T-cell (primary cell): ENCODE results near the gene DMKN. TPM values are rescaled to one million over a fixed set of nuclear protein-coding genes. Genes with fewer than 3 reads are reported as not detected.
"Not testable (repeated sequence)": the region's sequence is repeated elsewhere in the genome, so short reads cannot be mapped to it uniquely, and the experiment has no call there.

ENCODE experiments used
- ATAC-seq, 4 experiments: fragments of 200-7000 bp in 3 of 4; fragments of 150-1000 bp in 1 of 4; cut with Tn5 transposase; replicated peaks in 1 of 4; 1 replicate in 3 of 4; 2 replicates in 1 of 4; pipeline ENCODE4 v1.10.0; 2021; ENCODE audit warnings: moderate library complexity in 3 of 4, mild to moderate bottlenecking in 2 of 4, moderate number of reproducible peaks in 1 of 4
- CTCF ChIA-PET, 2 donors: fragments of 300-600 bp; sonication (Branson Sonifier 250); formaldehyde crosslinking; loops; one replicate each; lab custom pipeline; 2022; ENCODE audit warnings: antibody characterized with exemption in 2 of 2; lab: Charles Lee
- POLR2A ChIA-PET, 2 donors: fragments of 300-600 bp; sonication (Branson Sonifier 250); formaldehyde crosslinking; loops; one replicate each; lab custom pipeline; 2022; ENCODE audit warnings: antibody characterized with exemption in 2 of 2; lab: Charles Lee
- DNase-seq, 35 experiments: peaks; one replicate each; pipeline versions ENCODE4 v3.0.0 to v3.0.0-alpha.2; 2013 to 2023
- H3K27ac ChIP-seq: one replicate; pipeline ENCODE4 v1.5.1; 2013; ENCODE audit warnings: low read length
- H3K27me3 ChIP-seq, 2 experiments: replicated peaks in 1 of 2; 1 replicate in 1 of 2; 2 replicates in 1 of 2; pipeline versions ENCODE4 v1.6.1 to v1.7.0; 2013; ENCODE audit warnings: low read length in 1 of 2, mixed read lengths in 1 of 2; ENCODE audit not compliant: control insufficient read depth in 2 of 2, insufficient read depth in 2 of 2; ENCODE audit errors: extremely low read depth in 1 of 2
- H3K36me3 ChIP-seq, 2 donors: 1 replicate in 1 of 2; 2 replicates in 1 of 2; pipeline versions ENCODE4 v1.6.1 to v1.7.0; 2013; ENCODE audit warnings: low read length in 1 of 2; ENCODE audit not compliant: control insufficient read depth in 2 of 2, insufficient read depth in 1 of 2; ENCODE audit errors: extremely low read depth in 1 of 2
- H3K4me1 ChIP-seq, 2 experiments: 1 replicate in 1 of 2; 2 replicates in 1 of 2; pipeline versions ENCODE4 v1.6.1 to v1.7.0; 2013; ENCODE audit warnings: low read length in 2 of 2, mixed read lengths in 1 of 2; ENCODE audit not compliant: insufficient read depth in 2 of 2, control insufficient read depth in 1 of 2; ENCODE audit errors: extremely low read depth in 1 of 2
- H3K4me3 ChIP-seq, 2 donors: 1 replicate in 1 of 2; 2 replicates in 1 of 2; pipeline versions ENCODE4 v1.5.1 to v1.7.0; 2013; ENCODE audit warnings: mild to moderate bottlenecking in 2 of 2, low read length in 1 of 2, moderate library complexity in 1 of 2; ENCODE audit not compliant: control insufficient read depth in 1 of 2; ENCODE audit errors: extremely low read depth in 1 of 2
- H3K9me3 ChIP-seq: 2 replicates; pipeline ENCODE4 v1.7.0; 2013
- H3K27ac Mint-ChIP-seq, 2 donors: one replicate each; pipeline ENCODE4 v1.8.0; 2020 to 2021; ENCODE audit warnings: mild to moderate bottlenecking in 2 of 2, mixed read lengths in 2 of 2
- H3K27me3 Mint-ChIP-seq, 2 donors: one replicate each; pipeline ENCODE4 v1.8.0; 2021 to 2022; ENCODE audit warnings: mixed read lengths in 2 of 2
- H3K36me3 Mint-ChIP-seq: one replicate; pipeline ENCODE4 v1.8.0; 2021; ENCODE audit warnings: mixed read lengths
- H3K4me1 Mint-ChIP-seq, 3 donors: one replicate each; pipeline ENCODE4 v1.8.0; 2020 to 2022; ENCODE audit warnings: mixed read lengths in 3 of 3, mild to moderate bottlenecking in 1 of 3
- H3K4me3 Mint-ChIP-seq, 3 donors: one replicate each; pipeline ENCODE4 v1.8.0; 2020 to 2022; ENCODE audit warnings: mild to moderate bottlenecking in 3 of 3, mixed read lengths in 3 of 3, moderate library complexity in 3 of 3
- H3K9me3 Mint-ChIP-seq, 3 donors: one replicate each; pipeline ENCODE4 v1.8.0; 2020 to 2022; ENCODE audit warnings: mixed read lengths in 3 of 3
- WGBS: methylation state at CpG from one replicate; pipeline ENCODE4 v1.1.5; 2013; ENCODE audit warnings: missing lambda C conversion rate; ENCODE audit not compliant: insufficient coverage; 5-methylcytosine and 5-hydroxymethylcytosine counted together
- total RNA-seq, 35 experiments: library from RNA in 6 of 35; stranded (reverse) in 6 of 35; fragments of 120-200 nt in 1 of 35; gene quantifications; one replicate each; pipeline versions ENCODE4 v1.2.1 to v1.2.4 and lab custom pipeline; 2013 to 2026

DMKN gene
- total RNA-seq, 5 donors from 2014 or later (not counting 1 experiment from before 2014, with no cell fraction given), result 1.8 to 2.3 (median 2.1) TPM; not detected in 1

- POLR2A ChIA-PET, result no interaction called here
- CTCF ChIA-PET, result interaction anchor here in 1 of 2 donors (0.9 to 3.0 kb wide), 3 partner anchors 25 to 117 kb away, joined by 3 to 21 read pairs (median 3); no protein-coding TSS in a partner anchor
- H3K4me3 ChIP-seq, result no peak overlapping the region
- 93% methylated on average over 4 of the region's 7 CpGs for WGBS
- H3K9me3 ChIP-seq, result no peaks in the 10 kb centered on the region
- no peaks in the 10 kb centered on the region for H3K27me3 Mint-ChIP-seq
- no peak overlapping the region for H3K27ac ChIP-seq
- DNase-seq, result no peak
- H3K4me1 ChIP-seq, result no peaks in the 10 kb centered on the region
- peaks cover 0 to 3% of the 10 kb centered on the region in 2 experiments for H3K27me3 ChIP-seq
- no peaks in the 10 kb centered on the region for H3K36me3 Mint-ChIP-seq
- no peaks in the 10 kb centered on the region for H3K36me3 ChIP-seq
- H3K4me1 Mint-ChIP-seq, result peaks cover 0 to 9% (median 2%) of the 10 kb centered on the region in 3 donors
- no peak for ATAC-seq
- H3K4me3 Mint-ChIP-seq, result no peak overlapping the region
- no peak overlapping the region for H3K27ac Mint-ChIP-seq
- H3K9me3 Mint-ChIP-seq, result no peaks in the 10 kb centered on the region
Measured at GRCh38 chr19:35470128-35470527, 43.3 kb downstream of the DMKN start.

DNA sequence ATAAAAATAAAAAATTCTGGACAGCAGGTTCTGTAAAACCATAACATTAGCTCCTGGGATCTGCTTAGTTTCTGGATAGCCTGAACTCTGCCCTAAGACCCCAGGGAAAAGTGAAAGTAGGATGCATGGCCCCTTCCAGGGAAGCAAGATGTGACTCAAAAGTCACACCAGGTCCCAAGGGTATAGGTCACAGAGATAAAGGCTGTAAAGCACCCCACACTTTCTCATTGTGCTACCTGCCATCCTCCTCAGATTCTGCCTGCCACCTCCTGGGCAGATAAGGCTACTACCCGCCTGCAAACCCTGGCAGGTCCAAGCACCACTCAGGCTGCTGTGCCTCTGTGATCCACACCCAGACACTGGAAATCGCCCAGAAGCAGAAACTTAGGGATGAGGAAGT lies 44.8 kb downstream of the DMKN start:
- WGBS, result 25% methylated on average over 2 of the region's 2 CpGs
- DNase-seq, result peak; percentile 33 to 81 (median 60)
- Mint-ChIP-seq H3K9me3 (no peaks in the 10 kb centered on the region), H3K4me1 (peaks cover 4 to 21% (median 8%) of the 10 kb centered on the region in 3 donors), H3K36me3 (no peaks in the 10 kb centered on the region), H3K27ac (no peak overlapping the region), H3K4me3 (no peak overlapping the region), H3K27me3 (no peaks in the 10 kb centered on the region)
- ChIA-PET POLR2A (no interaction called here), CTCF (interaction anchor here (0.6 to 3.0 kb wide), 5 partner anchors 28 to 463 kb away, joined by 3 to 21 read pairs (median 3); no protein-coding TSS in a partner anchor)
- no peaks in the 10 kb centered on the region for H3K36me3 ChIP-seq
- peak; percentile 94 to 99 (median 96) for ATAC-seq
- H3K9me3 ChIP-seq, result no peaks in the 10 kb centered on the region
- H3K4me1 ChIP-seq, result peaks cover 0 to 10% of the 10 kb centered on the region in 2 experiments
- no peak overlapping the region for H3K4me3 ChIP-seq
- no peaks in the 10 kb centered on the region for H3K27me3 ChIP-seq
- no peak overlapping the region for H3K27ac ChIP-seq

GRCh38 chr19:35466259-35466658 lies 47.2 kb downstream of the DMKN start:
- peak overlapping the region in 1 of 2 donors; percentile 28 for H3K27ac Mint-ChIP-seq
- CTCF ChIA-PET, result interaction anchor here (0.5 to 1.1 kb wide), 5 partner anchors 10 to 113 kb away, joined by 3 to 7 read pairs (median 4); no protein-coding TSS in a partner anchor
- no peaks in the 10 kb centered on the region for H3K36me3 Mint-ChIP-seq

GRCh38 chr19:35462956-35463355 lies 50.5 kb downstream of the DMKN start:
- H3K27ac ChIP-seq, result peak overlapping the region; percentile 96
- DNase-seq, H3K27me3 Mint-ChIP-seq, H3K4me3 ChIP-seq, H3K36me3 Mint-ChIP-seq, H3K27me3 ChIP-seq, H3K36me3 ChIP-seq, H3K9me3 ChIP-seq, H3K9me3 Mint-ChIP-seq: not testable (repeated sequence)
- peaks cover 33 to 59% (median 35%) of the 10 kb centered on the region in 3 donors for H3K4me1 Mint-ChIP-seq
- H3K4me1 ChIP-seq, result peaks cover 18 to 46% of the 10 kb centered on the region in 2 experiments
- 20% methylated on average over 1 of the region's 7 CpGs for WGBS
- H3K4me3 Mint-ChIP-seq, result peak overlapping the region in 2 of 3 donors; percentile 51 to 69
- POLR2A ChIA-PET, result interaction anchor here in 1 of 2 donors (0.6 kb wide), 1 partner anchor 147 kb away, joined by 3 read pairs; no protein-coding TSS in a partner anchor
- peak overlapping the region; percentile 82 to 96 for H3K27ac Mint-ChIP-seq
- CTCF ChIA-PET, result interaction anchor here (0.6 to 2.3 kb wide), 7 partner anchors 8 to 321 kb away, joined by 3 to 9 read pairs (median 5); no protein-coding TSS in a partner anchor
- ATAC-seq, result peak; percentile 30 to 51 (median 44)

More at GRCh38 chr19:35466259-35466658, 47.2 kb downstream of the DMKN start:
- no peak for ATAC-seq
- Mint-ChIP-seq H3K9me3 (no peaks in the 10 kb centered on the region), H3K27me3 (no peaks in the 10 kb centered on the region), H3K4me3 (no peak overlapping the region), H3K4me1 (peaks cover 21 to 38% (median 24%) of the 10 kb centered on the region in 3 donors)
- Histone ChIP-seq H3K36me3 (no peaks in the 10 kb centered on the region), H3K9me3 (no peaks in the 10 kb centered on the region), H3K27ac (no peak overlapping the region), H3K4me3 (no peak overlapping the region), H3K27me3 (no peaks in the 10 kb centered on the region), H3K4me1 (peaks cover 16 to 32% of the 10 kb centered on the region in 2 experiments)
- POLR2A ChIA-PET, result no interaction called here
- DNase-seq, result no peak
- WGBS, result 80% methylated on average over 1 of the region's 1 CpG

GRCh38 chr19:35462476-35462953 lies 50.9 kb downstream of the DMKN start:
- POLR2A ChIA-PET, result interaction anchor here in 1 of 2 donors (0.5 to 0.6 kb wide), 2 partner anchors 12 to 148 kb away, joined by 3 to 9 read pairs; no protein-coding TSS in a partner anchor

DNA sequence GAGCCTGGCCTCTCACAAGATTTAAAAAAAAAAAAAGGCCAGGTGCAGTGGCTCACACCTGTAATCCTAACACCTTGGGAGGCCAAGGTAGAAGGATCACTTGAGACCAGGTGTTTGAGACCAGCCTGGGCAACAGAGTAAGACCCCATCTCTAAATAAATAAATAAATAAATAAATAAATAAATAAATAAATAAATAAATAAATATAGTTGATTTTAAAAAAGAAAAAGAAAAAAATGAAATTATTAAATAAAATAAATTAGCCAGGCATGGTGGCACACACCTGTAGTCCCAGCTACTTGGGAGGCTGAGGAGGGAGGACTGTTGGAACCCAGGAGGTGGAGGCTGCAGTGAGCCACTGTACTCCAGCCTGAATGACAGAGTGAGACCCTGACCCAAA lies 51.7 kb downstream of the DMKN start:
- not testable (repeated sequence) for H3K36me3 ChIP-seq, H3K4me3 ChIP-seq, H3K27me3 Mint-ChIP-seq, ATAC-seq, H3K4me3 Mint-ChIP-seq, H3K9me3 Mint-ChIP-seq, H3K27ac Mint-ChIP-seq, H3K27me3 ChIP-seq, H3K9me3 ChIP-seq, H3K36me3 Mint-ChIP-seq, DNase-seq
- CTCF ChIA-PET, result interaction anchor here in 1 of 2 donors (1.2 to 1.4 kb wide), 2 partner anchors 9 to 12 kb away, joined by 4 read pairs; no protein-coding TSS in a partner anchor
- POLR2A ChIA-PET, result interaction anchor here (0.5 to 0.8 kb wide), 2 partner anchors 11 to 117 kb away, joined by 3 to 9 read pairs; no protein-coding TSS in a partner anchor
- H3K27ac ChIP-seq, result peak overlapping the region; percentile 96
- peaks cover 18 to 46% of the 10 kb centered on the region in 2 experiments for H3K4me1 ChIP-seq
- H3K4me1 Mint-ChIP-seq, result peaks cover 36 to 67% (median 37%) of the 10 kb centered on the region in 3 donors

More at GRCh38 chr19:35462476-35462953, 50.9 kb downstream of the DMKN start:
- CTCF ChIA-PET, result interaction anchor here in 1 of 2 donors (0.5 to 2.3 kb wide), 6 partner anchors 10 to 496 kb away, joined by 3 to 9 read pairs (median 4); no protein-coding TSS in a partner anchor
- Histone ChIP-seq H3K9me3 (no peaks in the 10 kb centered on the region), H3K4me1 (peaks cover 18 to 46% of the 10 kb centered on the region in 2 experiments), H3K4me3 (peak overlapping the region in 1 of 2 donors; percentile 36), H3K27ac (peak overlapping the region; percentile 96), H3K36me3 (no peaks in the 10 kb centered on the region), H3K27me3 (no peaks in the 10 kb centered on the region)
- H3K4me3 Mint-ChIP-seq, result peak overlapping the region; percentile 51 to 69 (median 64)
- H3K27ac Mint-ChIP-seq, result peak overlapping the region; percentile 82 to 96
- no peaks in the 10 kb centered on the region for H3K9me3 Mint-ChIP-seq
- ATAC-seq (peak; percentile 92 to 98 (median 96)), DNase-seq (peak; percentile 6 to 87 (median 57))
- WGBS, result 0% methylated on average over 4 of the region's 6 CpGs
- H3K36me3 Mint-ChIP-seq, result no peaks in the 10 kb centered on the region
- H3K4me1 Mint-ChIP-seq, result peaks cover 33 to 62% (median 36%) of the 10 kb centered on the region in 3 donors
- H3K27me3 Mint-ChIP-seq, result no peaks in the 10 kb centered on the region
